ENCODE measurements around the gene MEF2A.

Gene MEF2A

GRCh38 chr15:99706557-99707303 lies 140.9 kb downstream of the MEF2A start:
- DNase-seq = peak; percentile 43

GRCh38 chr15:99707473-99708270 lies 141.9 kb downstream of the MEF2A start:
- DNase-seq = peak; percentile 54

- DNase-seq = no peak
These were observed 142.8 kb downstream of the MEF2A start for GRCh38 chr15:99708563-99708962.

GRCh38 chr15:99709243-99709986 lies 143.6 kb downstream of the MEF2A start:
- DNase-seq = no peak

- no peak for DNase-seq
These were observed 145.8 kb downstream of the MEF2A start for GRCh38 chr15:99711625-99712024.

GRCh38 chr15:99712415-99712814 lies 146.6 kb downstream of the MEF2A start:
- no peak for DNase-seq

GRCh38 chr15:99716540-99717095 lies 150.8 kb downstream of the MEF2A start:
- DNase-seq = no peak

GRCh38 chr15:99717161-99718009 lies 151.6 kb downstream of the MEF2A start:
- no peak for DNase-seq

- DNase-seq = no peak
These were observed 152.6 kb downstream of the MEF2A start for GRCh38 chr15:99718421-99718820.

- DNase-seq = no peak
These were observed 153.3 kb downstream of the MEF2A start for GRCh38 chr15:99719096-99719541.

- DNase-seq = no peak
These were observed 154.7 kb downstream of the MEF2A start for GRCh38 chr15:99720533-99720932.

GRCh38 chr15:99721104-99721778 lies 155.5 kb downstream of the MEF2A start:
- DNase-seq = no peak

GRCh38 chr15:99721896-99722295 lies 156.1 kb downstream of the MEF2A start:
- no peak for DNase-seq

GRCh38 chr15:99722406-99722805 lies 156.6 kb downstream of the MEF2A start:
- DNase-seq = no peak

- DNase-seq = no peak
These were observed 160.5 kb downstream of the MEF2A start for GRCh38 chr15:99726333-99726732.

GRCh38 chr15:99727330-99727729 lies 161.5 kb downstream of the MEF2A start:
- no peak for DNase-seq

- no peak for DNase-seq
These were observed 161.9 kb downstream of the MEF2A start for GRCh38 chr15:99727733-99728132.

GRCh38 chr15:99728916-99729315 lies 163.1 kb downstream of the MEF2A start:
- no peak for DNase-seq

- DNase-seq = no peak
These were observed 163.5 kb downstream of the MEF2A start for GRCh38 chr15:99729327-99729726.

GRCh38 chr15:99729920-99730319 lies 164.1 kb downstream of the MEF2A start:
- DNase-seq = peak; percentile 19

GRCh38 chr15:99731336-99732123 lies 165.7 kb downstream of the MEF2A start:
- no peak for DNase-seq

Measured in stimulated activated CD4-positive, alpha-beta T cell treated with anti-CD3 and anti-CD28 coated beads, Interleukin-4, amount 100 ng/mL, for 24 hours (primary cell).